GM19023 (cell line): ENCODE results near the gene DENND6A.
"Not testable (repeated sequence)": the region's sequence is repeated elsewhere in the genome, so short reads cannot be mapped to it uniquely, and the experiment has no call there.

Source experiments
- ATAC-seq: cut with Tn5 transposase; IDR thresholded peaks from one replicate; pipeline ENCODE4 v1.9.1; 2021; ENCODE audit warnings: mild to moderate bottlenecking, moderate library complexity; ENCODE audit not compliant: unreplicated experiment

The DENND6A gene

GRCh38 chr3:57696801-57697321 lies 4.0 kb upstream of the DENND6A start:
- ATAC-seq, result no peak

GRCh38 chr3:57694146-57694545 lies 1.3 kb upstream of the DENND6A start:
- no peak for ATAC-seq

- ATAC-seq, result not testable (repeated sequence)
Observed at GRCh38 chr3:57692133-57692395, 813 bp downstream of the DENND6A start.

GRCh38 chr3:57691411-57692132 lies 1.3 kb downstream of the DENND6A start:
- ATAC-seq, result no peak

GRCh38 chr3:57689367-57690053 lies 3.4 kb downstream of the DENND6A start:
- ATAC-seq, result no peak

- no peak for ATAC-seq
Observed at GRCh38 chr3:57688291-57688690, 4.6 kb downstream of the DENND6A start.

- no peak for ATAC-seq
Observed at GRCh38 chr3:57683286-57683685, 9.6 kb downstream of the DENND6A start.

GRCh38 chr3:57682284-57682683 lies 10.6 kb downstream of the DENND6A start:
- no peak for ATAC-seq

GRCh38 chr3:57681691-57682090 lies 11.2 kb downstream of the DENND6A start:
- no peak for ATAC-seq

- no peak for ATAC-seq
Observed at GRCh38 chr3:57680046-57680445, 12.8 kb downstream of the DENND6A start.

- ATAC-seq, result no peak
Observed at GRCh38 chr3:57675530-57675929, 17.3 kb downstream of the DENND6A start.

GRCh38 chr3:57673156-57673555 lies 19.7 kb downstream of the DENND6A start:
- ATAC-seq, result no peak

GRCh38 chr3:57670543-57670942 lies 22.3 kb downstream of the DENND6A start:
- no peak for ATAC-seq

GRCh38 chr3:57661404-57661803 lies 31.5 kb downstream of the DENND6A start:
- no peak for ATAC-seq

- ATAC-seq, result no peak
Observed at GRCh38 chr3:57659806-57660439, 33.0 kb downstream of the DENND6A start.

- ATAC-seq, result no peak
Observed at GRCh38 chr3:57659004-57659673, 33.7 kb downstream of the DENND6A start.

GRCh38 chr3:57658536-57658935 lies 34.3 kb downstream of the DENND6A start:
- no peak for ATAC-seq

GRCh38 chr3:57655727-57656126 lies 37.1 kb downstream of the DENND6A start:
- no peak for ATAC-seq

- ATAC-seq, result no peak
Observed at GRCh38 chr3:57654267-57654666, 38.6 kb downstream of the DENND6A start.

- no peak for ATAC-seq
Observed at GRCh38 chr3:57652203-57652602, 40.7 kb downstream of the DENND6A start.

GRCh38 chr3:57647292-57647940 lies 45.5 kb downstream of the DENND6A start:
- no peak for ATAC-seq
